ENCODE data around the gene CTNND2. TPM values are rescaled to one million over a fixed set of nuclear protein-coding genes. Genes with fewer than 3 reads are reported as not detected.

Gene CTNND2
- total RNA-seq, 1 experiment from 2014 or later: not detected

DNA sequence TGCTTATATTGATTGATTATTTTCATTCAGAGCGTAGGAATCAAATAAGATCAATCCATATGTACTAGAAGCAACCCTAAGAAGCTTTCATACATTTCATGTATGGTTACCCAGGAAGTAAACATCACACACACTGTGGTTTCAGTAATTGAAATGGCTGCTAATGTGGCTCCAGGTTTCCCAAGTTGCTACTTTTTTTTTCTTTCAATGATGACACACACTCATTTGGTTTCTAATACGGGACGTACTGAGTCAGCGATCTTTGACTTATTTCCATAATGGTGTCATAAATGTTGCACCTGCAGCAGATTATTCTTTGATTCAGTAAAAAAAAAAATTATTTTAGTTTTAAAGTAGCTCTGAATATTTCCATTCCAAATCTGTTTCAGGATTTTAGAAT is 248.6 kb downstream of the CTNND2 start:
- intact Hi-C loops (cut with micrococcal nuclease): no loop called here
- DNase-seq (ENCODE audit: unreplicated experiment): no peak
- no peak overlapping the region for H3K4me3 Mint-ChIP-seq (ENCODE audit: unreplicated experiment)
- no peaks in the 10 kb centered on the region for H3K36me3 Mint-ChIP-seq (ENCODE audit: insufficient read depth, unreplicated experiment)
- peaks cover 23% of the 10 kb centered on the region for H3K27me3 Mint-ChIP-seq (ENCODE audit: insufficient read depth, unreplicated experiment)
- H3K9me3 Mint-ChIP-seq (ENCODE audit: unreplicated experiment): peaks cover 8% of the 10 kb centered on the region
- no peak for TF ChIP-seq CTCF (IDR thresholded peaks at IDR 0.05; ENCODE audit: unreplicated experiment)
- CTCF ChIA-PET: no interaction called here
- POLR2A ChIA-PET: interaction anchor here (0.6 to 1.0 kb wide), 3 partner anchors 9 to 460 kb away, joined by 3 to 4 read pairs (median 3); no protein-coding TSS in a partner anchor
- BruUV-seq (replicated peaks): no TSS peak
- no peak overlapping the region for H3K27ac Mint-ChIP-seq (ENCODE audit: low read depth, unreplicated experiment)
- H3K4me1 Mint-ChIP-seq (ENCODE audit: insufficient read depth, unreplicated experiment): no peaks in the 10 kb centered on the region

DNA sequence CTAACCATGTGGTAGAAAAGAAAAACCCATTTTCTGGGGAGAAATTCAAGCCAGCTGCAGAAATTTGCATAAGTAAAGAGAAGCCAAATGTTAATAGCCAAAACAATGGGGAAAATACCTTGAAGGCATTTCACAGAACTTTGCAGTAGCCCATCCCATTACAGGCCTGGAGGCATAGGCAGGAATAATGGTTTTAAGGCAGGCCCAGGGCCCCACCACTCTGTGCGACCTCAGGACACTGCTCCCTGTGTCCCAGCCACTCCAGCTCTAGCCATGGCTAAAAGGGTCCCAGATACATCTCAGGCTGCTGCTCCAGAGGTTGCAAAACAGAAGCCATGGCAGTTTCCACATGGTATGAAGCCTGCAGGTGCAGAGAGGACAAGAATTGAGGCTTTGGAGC is 253.3 kb downstream of the CTNND2 start:
- H3K27ac Mint-ChIP-seq (ENCODE audit: low read depth, unreplicated experiment): no peak overlapping the region
- ChIA-PET CTCF (no interaction called here), POLR2A (no interaction called here)
- peaks cover 8% of the 10 kb centered on the region for H3K9me3 Mint-ChIP-seq (ENCODE audit: unreplicated experiment)
- H3K4me3 Mint-ChIP-seq (ENCODE audit: unreplicated experiment): no peak overlapping the region
- no peaks in the 10 kb centered on the region for H3K36me3 Mint-ChIP-seq (ENCODE audit: insufficient read depth, unreplicated experiment)
- intact Hi-C loops (cut with micrococcal nuclease): no loop called here
- H3K27me3 Mint-ChIP-seq (ENCODE audit: insufficient read depth, unreplicated experiment): no peaks in the 10 kb centered on the region
- no peak for TF ChIP-seq CTCF (IDR thresholded peaks at IDR 0.05; ENCODE audit: unreplicated experiment)
- BruUV-seq (replicated peaks): no TSS peak
- no peaks in the 10 kb centered on the region for H3K4me1 Mint-ChIP-seq (ENCODE audit: insufficient read depth, unreplicated experiment)
- no peak for DNase-seq (ENCODE audit: unreplicated experiment)

- BruUV-seq (replicated peaks): no TSS peak
These were observed 258.1 kb downstream of the CTNND2 start for GRCh38 chr5:11646141-11646540.

DNA sequence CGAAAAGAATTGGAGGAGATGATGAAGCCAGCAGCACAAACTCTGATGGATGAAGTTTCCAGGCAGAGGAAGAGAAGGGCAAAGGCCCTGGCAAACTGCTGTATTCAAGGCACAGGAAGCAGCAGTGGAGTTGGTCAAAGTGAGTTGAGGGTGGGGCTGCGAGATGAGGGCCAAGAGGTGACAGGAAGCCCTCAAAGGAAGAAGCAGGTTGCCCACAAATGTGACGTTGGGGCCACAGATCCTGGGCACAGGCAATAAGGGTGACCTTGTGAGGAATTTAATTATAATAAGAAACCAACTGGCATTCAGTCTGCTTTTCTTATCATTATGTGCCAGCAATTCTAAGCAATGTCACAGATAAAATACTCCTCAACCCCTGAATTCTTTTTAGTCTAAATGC is 261.8 kb downstream of the CTNND2 start:
- no peaks in the 10 kb centered on the region for H3K27me3 Mint-ChIP-seq (ENCODE audit: insufficient read depth, unreplicated experiment)
- CTCF ChIA-PET: no interaction called here
- BruUV-seq (replicated peaks): no TSS peak

More at GRCh38 chr5:11646141-11646540, 258.1 kb downstream of the CTNND2 start:
- no peaks in the 10 kb centered on the region for H3K4me1 Mint-ChIP-seq (ENCODE audit: insufficient read depth, unreplicated experiment)
- intact Hi-C loops (cut with micrococcal nuclease): no loop called here
- no peak overlapping the region for H3K4me3 Mint-ChIP-seq (ENCODE audit: unreplicated experiment)
- no peak for TF ChIP-seq CTCF (IDR thresholded peaks at IDR 0.05; ENCODE audit: unreplicated experiment)
- DNase-seq (ENCODE audit: unreplicated experiment): no peak
- H3K9me3 Mint-ChIP-seq (ENCODE audit: unreplicated experiment): peaks cover 8% of the 10 kb centered on the region
- H3K36me3 Mint-ChIP-seq (ENCODE audit: insufficient read depth, unreplicated experiment): peaks cover 6% of the 10 kb centered on the region
- no peak overlapping the region for H3K27ac Mint-ChIP-seq (ENCODE audit: low read depth, unreplicated experiment)
- H3K27me3 Mint-ChIP-seq (ENCODE audit: insufficient read depth, unreplicated experiment): no peaks in the 10 kb centered on the region
- CTCF ChIA-PET: no interaction called here
- POLR2A ChIA-PET: interaction anchor here (0.6 kb wide), 1 partner anchor 10 kb away, joined by 3 read pairs; no protein-coding TSS in a partner anchor

More for the DNA sequence above, 261.8 kb downstream of the CTNND2 start:
- no peaks in the 10 kb centered on the region for H3K9me3 Mint-ChIP-seq (ENCODE audit: unreplicated experiment)
- intact Hi-C loops (cut with micrococcal nuclease): no loop called here
- no peak overlapping the region for H3K27ac Mint-ChIP-seq (ENCODE audit: low read depth, unreplicated experiment)
- no peaks in the 10 kb centered on the region for H3K4me1 Mint-ChIP-seq (ENCODE audit: insufficient read depth, unreplicated experiment)
- H3K4me3 Mint-ChIP-seq (ENCODE audit: unreplicated experiment): no peak overlapping the region
- no peak for TF ChIP-seq CTCF (IDR thresholded peaks at IDR 0.05; ENCODE audit: unreplicated experiment)
- H3K36me3 Mint-ChIP-seq (ENCODE audit: insufficient read depth, unreplicated experiment): peaks cover 6% of the 10 kb centered on the region
- DNase-seq (ENCODE audit: unreplicated experiment): no peak
- POLR2A ChIA-PET: no interaction called here

Measured in MCF 10A (cell line).